Measurements from ENCODE around the gene SAP25. TPM values are rescaled to one million over a fixed set of nuclear protein-coding genes. Genes with fewer than 3 reads are reported as not detected.

Gene SAP25
- total RNA-seq, 2 experiments from 2014 or later, result 52.0 to 53.4 TPM

GRCh38 chr7:100539436-100540006, 34.2 kb downstream of the SAP25 start:
- Histone ChIP-seq H3K36me3 (ENCODE audit: insufficient read depth, low read length) (no peaks in the 10 kb centered on the region), H3K4me1 (ENCODE audit: insufficient read depth, low read length) (peaks cover 51% of the 10 kb centered on the region), H3K27ac (ENCODE audit: low read depth in 1 of 2, low read length in 2 of 2) (peak overlapping the region in 1 of 2 donors; percentile 21), H3K9me3 (ENCODE audit: control insufficient read depth in 1 of 2, insufficient read depth in 1 of 2, low read length in 2 of 2) (no peaks in the 10 kb centered on the region), H3K4me3 (ENCODE audit: low read length) (peak overlapping the region; percentile 73), H3K27me3 (ENCODE audit: control insufficient read depth in 1 of 2, insufficient read depth in 2 of 2, low read length in 2 of 2) (no peaks in the 10 kb centered on the region)
- peaks cover 55% of the 10 kb centered on the region for H3K4me1 Mint-ChIP-seq (ENCODE audit: low read depth)
- intact Hi-C loops (cut with DNase I, micrococcal nuclease), result loop anchor here (2.0 to 5.0 kb wide), 3 partner anchors 19 to 57 kb away; partner anchors contain the start of genes FBXO24 (in 1 of the 2), LRCH4 (in 1 of the 2) and NYAP1 (in 1 of the 2)
- H3K36me3 Mint-ChIP-seq (ENCODE audit: low read depth), result peaks cover 5% of the 10 kb centered on the region
- peak overlapping the region; percentile 77 for H3K27ac Mint-ChIP-seq
- no peak for ATAC-seq (ENCODE audit: poor library complexity)
- no peaks in the 10 kb centered on the region for H3K9me3 Mint-ChIP-seq
- DNase-seq, result peak in 3 of 14 experiments; percentile 13 to 49 (median 21)
- H3K4me3 Mint-ChIP-seq, result peak overlapping the region; percentile 99
- ChIA-PET CTCF (interaction anchor here (0.5 to 6.4 kb wide), 2 partner anchors 20 to 100 kb away, joined by 3 to 48 read pairs; no protein-coding TSS in a partner anchor), POLR2A (interaction anchor here (0.7 to 2.7 kb wide), 19 partner anchors 9 to 382 kb away, joined by 3 to 32 read pairs (median 5); partner anchors contain the start of genes FBXO24, GIGYF1, LRCH4 and MOSPD3)
- no peaks in the 10 kb centered on the region for H3K27me3 Mint-ChIP-seq
- TF ChIP-seq, protein P1, sequence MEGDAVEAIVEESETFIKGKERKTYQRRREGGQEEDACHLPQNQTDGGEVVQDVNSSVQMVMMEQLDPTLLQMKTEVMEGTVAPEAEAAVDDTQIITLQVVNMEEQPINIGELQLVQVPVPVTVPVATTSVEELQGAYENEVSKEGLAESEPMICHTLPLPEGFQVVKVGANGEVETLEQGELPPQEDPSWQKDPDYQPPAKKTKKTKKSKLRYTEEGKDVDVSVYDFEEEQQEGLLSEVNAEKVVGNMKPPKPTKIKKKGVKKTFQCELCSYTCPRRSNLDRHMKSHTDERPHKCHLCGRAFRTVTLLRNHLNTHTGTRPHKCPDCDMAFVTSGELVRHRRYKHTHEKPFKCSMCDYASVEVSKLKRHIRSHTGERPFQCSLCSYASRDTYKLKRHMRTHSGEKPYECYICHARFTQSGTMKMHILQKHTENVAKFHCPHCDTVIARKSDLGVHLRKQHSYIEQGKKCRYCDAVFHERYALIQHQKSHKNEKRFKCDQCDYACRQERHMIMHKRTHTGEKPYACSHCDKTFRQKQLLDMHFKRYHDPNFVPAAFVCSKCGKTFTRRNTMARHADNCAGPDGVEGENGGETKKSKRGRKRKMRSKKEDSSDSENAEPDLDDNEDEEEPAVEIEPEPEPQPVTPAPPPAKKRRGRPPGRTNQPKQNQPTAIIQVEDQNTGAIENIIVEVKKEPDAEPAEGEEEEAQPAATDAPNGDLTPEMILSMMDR (IDR thresholded peaks at IDR 0.05), result no peak

- POLR2A ChIA-PET, result interaction anchor here (0.6 to 2.7 kb wide), 21 partner anchors 10 to 381 kb away, joined by 3 to 32 read pairs (median 5); partner anchors contain the start of genes FBXO24, GIGYF1, LRCH4 and MOSPD3
- peaks cover 48% of the 10 kb centered on the region for H3K4me1 Mint-ChIP-seq (ENCODE audit: low read depth)
Observed at GRCh38 chr7:100538654-100539435, 34.9 kb downstream of the SAP25 start, which contains the start of gene AGFG2. TSS of gene AGFG2 (plus strand) at chr7:100539203. CDS start at chr7:100539347, 144 bp downstream.

More at GRCh38 chr7:100538654-100539435, 34.9 kb downstream of the SAP25 start, which contains the start of gene AGFG2:
- H3K4me1 ChIP-seq (ENCODE audit: insufficient read depth, low read length), result peaks cover 44% of the 10 kb centered on the region
- DNase-seq (peak; percentile 100), ATAC-seq (ENCODE audit: poor library complexity) (peak; percentile 94)
- Mint-ChIP-seq H3K27ac (peak within 1 kb of the TSS; percentile 77), H3K27me3 (no peaks in the 10 kb centered on the region), H3K9me3 (no peaks in the 10 kb centered on the region), H3K36me3 (ENCODE audit: low read depth) (peaks cover 5% of the 10 kb centered on the region), H3K4me3 (peak within 1 kb of the TSS; percentile 99)
- no peaks in the 10 kb centered on the region for H3K27me3 ChIP-seq (ENCODE audit: control insufficient read depth in 1 of 2, insufficient read depth in 2 of 2, low read length in 2 of 2)
- CTCF ChIA-PET, result interaction anchor here (0.5 to 6.4 kb wide), 4 partner anchors 12 to 101 kb away, joined by 3 to 48 read pairs (median 3); no protein-coding TSS in a partner anchor
- intact Hi-C loops (cut with DNase I, micrococcal nuclease), result loop anchor here (2.0 to 5.0 kb wide), 3 partner anchors 20 to 57 kb away; partner anchors contain the start of genes FBXO24 (in 1 of the 2), LRCH4 (in 1 of the 2) and NYAP1 (in 1 of the 2)
- no peaks in the 10 kb centered on the region for H3K9me3 ChIP-seq (ENCODE audit: control insufficient read depth in 1 of 2, insufficient read depth in 1 of 2, low read length in 2 of 2)
- TF ChIP-seq, protein P1 (IDR thresholded peaks at IDR 0.05), result no peak
- peak within 1 kb of the TSS in 1 of 2 donors; percentile 41 for H3K27ac ChIP-seq (ENCODE audit: low read depth in 1 of 2, low read length in 2 of 2)
- peak within 1 kb of the TSS; percentile 73 for H3K4me3 ChIP-seq (ENCODE audit: low read length)
- no peaks in the 10 kb centered on the region for H3K36me3 ChIP-seq (ENCODE audit: insufficient read depth, low read length)

Data from CD4-positive, alpha-beta T cell (primary cell).